H1 (cell line): ENCODE results near the gene SEC11A. TPM values are rescaled to one million over a fixed set of nuclear protein-coding genes. Genes with fewer than 3 reads are reported as not detected.

Experiments used
- CTCF ChIA-PET: fragments of 300-600 bp; sonication (Branson Sonifier 250); formaldehyde crosslinking; loops from one replicate; lab custom pipeline; 2021; ENCODE audit not compliant: partially characterized antibody; lab: Charles Lee
- POLR2A ChIA-PET: fragments of 300-600 bp; sonication (Branson Sonifier 250); formaldehyde crosslinking; loops from one replicate; lab custom pipeline; 2021; ENCODE audit warnings: inconsistent platforms; ENCODE audit not compliant: partially characterized antibody; lab: Charles Lee
- DNase-seq, 2 experiments: peaks; one replicate each; pipeline versions ENCODE4 v3.0.0 to v3.0.0-alpha.2; 2010 to 2022; ENCODE audit warnings: low spot score in 2 of 2, low read depth in 1 of 2, mixed read lengths in 1 of 2
- FAIRE-seq: peaks from 2 replicates; lab custom pipeline; 2011; peaks lifted over from hg19 to GRCh38; lab: Jason Lieb, UNC
- H2AFZ ChIP-seq: 2 replicates; pipeline ENCODE4 v1.8.1; 2012; ENCODE audit warnings: low read length, inconsistent platforms
- H2AK5ac ChIP-seq: 2 replicates; pipeline ENCODE4 v1.6.1; 2013; ENCODE audit warnings: low read depth, low read length
- H2BK120ac ChIP-seq: replicated peaks from 2 replicates; pipeline ENCODE3; 2013; ENCODE audit warnings: low read depth, low read length, inconsistent platforms
- H2BK12ac ChIP-seq: 2 replicates; pipeline ENCODE4 v1.6.1; 2013; ENCODE audit warnings: low read depth, low read length
- H2BK15ac ChIP-seq: 2 replicates; pipeline ENCODE4 v1.6.1; 2013; ENCODE audit warnings: low read length
- H2BK20ac ChIP-seq: 2 replicates; pipeline ENCODE4 v1.6.1; 2013; ENCODE audit warnings: low read length
- H2BK5ac ChIP-seq: 2 replicates; pipeline ENCODE4 v1.6.1; 2013; ENCODE audit warnings: low read depth, low read length
- H3K14ac ChIP-seq: 2 replicates; pipeline ENCODE4 v1.6.1; 2013; ENCODE audit warnings: inconsistent platforms; ENCODE audit not compliant: insufficient read length
- H3K18ac ChIP-seq: 2 replicates; pipeline ENCODE4 v1.6.1; 2013; ENCODE audit warnings: low read length; ENCODE audit errors: extremely low read depth
- H3K23ac ChIP-seq: 2 replicates; pipeline ENCODE4 v1.6.1; 2013; ENCODE audit warnings: inconsistent platforms; ENCODE audit not compliant: insufficient read length
- H3K23me2 ChIP-seq: 2 replicates; pipeline ENCODE4 v1.6.1; 2013; ENCODE audit warnings: low read depth, low read length
- H3K27ac ChIP-seq: 2 replicates; pipeline ENCODE4 v1.6.1; 2011; ENCODE audit warnings: low read depth, low read length, inconsistent platforms
- H3K27me3 ChIP-seq, 4 experiments: replicated peaks in 1 of 4; 1 replicate in 1 of 4; 2 replicates in 3 of 4; pipeline versions ENCODE4 v1.6.1 to v1.8.1; 2011 to 2013; ENCODE audit warnings: low read length in 3 of 4, mild to moderate bottlenecking in 3 of 4, inconsistent platforms in 2 of 4, mixed read lengths in 2 of 4, moderate library complexity in 1 of 4; ENCODE audit not compliant: control insufficient read depth in 3 of 4, insufficient read depth in 3 of 4; ENCODE audit errors: extremely low read depth in 1 of 4
- H3K36me3 ChIP-seq, 4 experiments: 2 replicates each; pipeline versions ENCODE4 v1.6.1 to v1.8.1; 2011 to 2013; ENCODE audit warnings: mild to moderate bottlenecking in 4 of 4, low read length in 3 of 4, moderate library complexity in 2 of 4, control low read depth in 1 of 4, inconsistent platforms in 1 of 4; ENCODE audit not compliant: insufficient read depth in 4 of 4, control insufficient read depth in 2 of 4
- H3K4ac ChIP-seq: replicated peaks from 2 replicates; pipeline ENCODE3; 2013; ENCODE audit warnings: low read length, low read depth, mixed read lengths, inconsistent platforms; ENCODE audit not compliant: insufficient read length
- H3K4me1 ChIP-seq, 4 experiments: replicated peaks in 1 of 4; 1 replicate in 1 of 4; 2 replicates in 3 of 4; pipeline versions ENCODE4 v1.6.1 to v1.8.1; 2011 to 2013; ENCODE audit warnings: low read length in 3 of 4, inconsistent platforms in 2 of 4, mixed read lengths in 1 of 4; ENCODE audit not compliant: insufficient read depth in 4 of 4, control insufficient read depth in 3 of 4
- H3K4me2 ChIP-seq, 2 experiments: 2 replicates each; pipeline versions ENCODE4 v1.6.1 to v1.8.1; 2011 to 2013; ENCODE audit warnings: low read depth in 2 of 2, low read length in 2 of 2, control low read depth in 1 of 2, inconsistent platforms in 1 of 2, mild to moderate bottlenecking in 1 of 2; ENCODE audit not compliant: insufficient read depth in 1 of 2
- H3K4me3 ChIP-seq, 4 experiments: fragments of 200-600, 300-600 bp in 1 of 4; sonication (generic), shearing (Covaris generic), sonication (Bioruptor Twin) in 1 of 4; 2 replicates each; pipeline versions ENCODE4 v1.5.1 to v1.8.1; 2011 to 2016; ENCODE audit warnings: low read length in 4 of 4, low read depth in 3 of 4, control low read depth in 2 of 4, inconsistent platforms in 2 of 4, mild to moderate bottlenecking in 2 of 4, mixed read lengths in 1 of 4, moderate library complexity in 1 of 4; ENCODE audit not compliant: insufficient read depth in 2 of 4; ENCODE audit errors: extremely low read depth in 1 of 4
- H3K56ac ChIP-seq: replicated peaks from 2 replicates; pipeline ENCODE3; 2013; ENCODE audit warnings: low read depth, mild to moderate bottlenecking, mixed read lengths, low read length, inconsistent platforms; ENCODE audit not compliant: insufficient read length
- H3K79me1 ChIP-seq: 2 replicates; pipeline ENCODE4 v1.6.1; 2013; ENCODE audit warnings: low read depth, low read length, control low read depth
- H3K79me2 ChIP-seq, 2 experiments: 2 replicates each; pipeline versions ENCODE4 v1.6.1 to v1.8.1; 2012 to 2013; ENCODE audit warnings: low read length in 2 of 2, mild to moderate bottlenecking in 2 of 2, inconsistent platforms in 1 of 2; ENCODE audit not compliant: insufficient read depth in 2 of 2, control insufficient read depth in 1 of 2
- H3K9ac ChIP-seq, 4 experiments: replicated peaks in 1 of 4; 1 replicate in 1 of 4; 2 replicates in 3 of 4; pipeline versions ENCODE4 v1.6.1 to v1.8.1; 2011 to 2013; ENCODE audit warnings: low read depth in 3 of 4, low read length in 3 of 4, control low read depth in 2 of 4, mild to moderate bottlenecking in 2 of 4, moderate library complexity in 2 of 4, inconsistent platforms in 1 of 4; ENCODE audit errors: extremely low read depth in 1 of 4
- H3K9me3 ChIP-seq, 2 experiments: 2 replicates each; pipeline versions ENCODE4 v1.6.1 to v1.8.1; 2012 to 2013; ENCODE audit warnings: mild to moderate bottlenecking in 2 of 2, moderate library complexity in 2 of 2, control low read depth in 1 of 2, inconsistent platforms in 1 of 2, low read depth in 1 of 2, low read length in 1 of 2, mixed read lengths in 1 of 2; ENCODE audit not compliant: insufficient read depth in 2 of 2
- H4K20me1 ChIP-seq, 2 experiments: replicated peaks in 1 of 2; 2 replicates each; pipeline versions ENCODE3 to v1.8.1; 2011 to 2013; ENCODE audit warnings: inconsistent platforms in 2 of 2, low read length in 2 of 2, mild to moderate bottlenecking in 1 of 2; ENCODE audit not compliant: insufficient read depth in 2 of 2, control insufficient read depth in 1 of 2
- H4K5ac ChIP-seq: 2 replicates; pipeline ENCODE4 v1.6.1; 2013; ENCODE audit warnings: low read length, low read depth, mixed read lengths, inconsistent platforms; ENCODE audit not compliant: insufficient read length
- H4K8ac ChIP-seq: 2 replicates; pipeline ENCODE4 v1.8.0; 2013; ENCODE audit warnings: mild to moderate bottlenecking, moderate library complexity, low read length, inconsistent platforms; ENCODE audit not compliant: insufficient read depth; ENCODE audit errors: extremely low read depth
- H4K91ac ChIP-seq: replicated peaks from 2 replicates; pipeline ENCODE3; 2013; ENCODE audit warnings: low read length, mixed read lengths, inconsistent platforms; ENCODE audit not compliant: insufficient read length
- CBX8 ChIP-seq: fragments of 300-800, 300-1000 bp; sonication (generic); IDR thresholded peaks from 2 replicates; pipeline ENCODE4 v1.7.1; 2016; ENCODE audit warnings: low read depth, low read length, borderline replicate concordance
- EZH2 ChIP-seq: fragments of 200-600 bp; sonication (generic); IDR thresholded peaks from 2 replicates; pipeline ENCODE4 v1.7.1; 2012; ENCODE audit warnings: low read depth, mild to moderate bottlenecking, moderate library complexity, low read length, inconsistent platforms; ENCODE audit not compliant: severe bottlenecking
- MAFK ChIP-seq: IDR thresholded peaks from 2 replicates; pipeline ENCODE4 v1.6.1; 2012; ENCODE audit warnings: low read depth, mild to moderate bottlenecking, improper control_type of control experiment, low read length
- NANOG ChIP-seq: IDR thresholded peaks from 2 replicates; pipeline ENCODE4 v1.6.1; 2011; ENCODE audit warnings: low read length, low read depth, mild to moderate bottlenecking, inconsistent platforms; ENCODE audit not compliant: insufficient read depth, poor library complexity, severe bottlenecking
- RXRA ChIP-seq: IDR thresholded peaks from 2 replicates; pipeline ENCODE4 v1.6.1; 2011; ENCODE audit warnings: low read depth, mild to moderate bottlenecking, low read length, moderate library complexity; ENCODE audit not compliant: insufficient read depth
- TAF7 ChIP-seq: optimal IDR thresholded peaks from 2 replicates; pipeline ENCODE3; 2011; ENCODE audit warnings: low read depth, mild to moderate bottlenecking, inconsistent platforms, low read length, moderate library complexity, borderline replicate concordance
- TCF12 ChIP-seq: IDR thresholded peaks from 2 replicates; pipeline ENCODE4 v1.6.1; 2011; ENCODE audit warnings: low read depth, mild to moderate bottlenecking, low read length
- WGBS, 2 experiments: shearing (Covaris generic) in 1 of 2; methylation state at CpG; one replicate each; pipeline versions ENCODE4 v1.1.6 to v1.1.7; 2013 to 2015; ENCODE audit warnings: low lambda C conversion rate in 2 of 2, mixed read lengths in 2 of 2, inconsistent platforms in 1 of 2, low coverage in 1 of 2, missing lambda C conversion rate in 1 of 2; ENCODE audit not compliant: insufficient replicate concordance in 2 of 2, insufficient coverage in 1 of 2, insufficient read length in 1 of 2; ENCODE audit errors: extremely low coverage in 1 of 2, missing lambda C conversion rate in 1 of 2; 5-methylcytosine and 5-hydroxymethylcytosine counted together
- polyA plus RNA-seq, 7 experiments: library from polyadenylated mRNA; depleted of rRNA in 3 of 7; stranded (reverse) in 5 of 7; unstranded in 2 of 7; fragments of >200 nt in 5 of 7; fragments of 200-250 nt in 2 of 7; gene quantifications; 1 replicate in 5 of 7; 2 replicates in 1 of 7; 4 replicates in 1 of 7; pipeline versions ENCODE4 v1.2.1 to v1.2.3, GENCODE V29; 2011 to 2013; ENCODE audit warnings: missing spikeins in 2 of 7, mixed read lengths in 2 of 7
- total RNA-seq: library from RNA; stranded (reverse); fragmentation: NEBNext Ultra II Directional; extraction: Animal tissue kit (Norgen Biotek cat#: 25700); gene quantifications from 2 replicates; pipeline ENCODE4 v1.2.1, GENCODE V29; 2021
- TF ChIP-seq, protein P1 (sequence below): IDR thresholded peaks from 2 replicates; pipeline ENCODE4 v1.6.1; 2012; ENCODE audit warnings: inconsistent platforms

SEC11A gene
- total and polyA plus RNA-seq, 2 of the 8 experiments (the other 6 are each of a cell fraction or from before 2014, with no cell fraction given): 268 to 316 TPM

DNA sequence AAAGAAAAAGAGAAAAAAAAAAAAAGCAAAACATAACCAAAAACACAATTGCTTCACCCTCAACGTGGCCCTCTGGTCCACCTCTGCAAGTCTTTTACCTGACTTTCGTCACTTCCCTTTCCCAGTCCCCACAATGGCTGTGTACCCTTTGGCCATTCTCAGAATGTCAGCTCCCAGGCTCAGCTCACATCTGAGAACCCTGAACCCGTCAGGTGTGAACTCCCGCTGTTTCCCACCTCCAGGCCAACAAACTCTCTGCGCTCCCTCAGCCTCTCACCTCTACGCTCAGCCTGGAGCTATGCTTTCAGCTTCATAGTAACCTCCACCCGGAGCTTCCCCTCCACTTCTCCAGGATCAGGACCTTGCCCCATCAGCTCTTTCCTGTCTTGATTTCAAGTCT, 91.6 kb downstream of the SEC11A start:
- ChIA-PET POLR2A (interaction anchor here (0.6 to 6.1 kb wide), 8 partner anchors 8 to 26 kb away, joined by 3 to 37 read pairs (median 10); partner anchors contain the start of gene ZSCAN2), CTCF (interaction anchor here (0.9 to 6.2 kb wide), 7 partner anchors 8 to 53 kb away, joined by 3 to 51 read pairs (median 10); partner anchors contain the start of gene ZSCAN2)
- no peak overlapping the region for H3K4ac ChIP-seq
- H3K27me3 ChIP-seq: no peaks in the 10 kb centered on the region; a peak in 1 of 7 replicates
- peaks cover 2% of the 10 kb centered on the region for H3K79me1 ChIP-seq
- FAIRE-seq: no peak
- no peak overlapping the region for H3K56ac ChIP-seq
- H4K8ac ChIP-seq: no peak overlapping the region
- H2BK120ac ChIP-seq: no peak overlapping the region
- no peak for DNase-seq
- H2BK15ac ChIP-seq: no peak overlapping the region
- H3K18ac ChIP-seq: no peak overlapping the region
- peaks cover 0 to 14% of the 10 kb centered on the region in 2 experiments; a peak in 2 of 4 replicates for H3K79me2 ChIP-seq
- H3K23ac ChIP-seq: no peak overlapping the region
- H2BK12ac ChIP-seq: no peak overlapping the region
- H3K23me2 ChIP-seq: no peaks in the 10 kb centered on the region
- H3K4me3 ChIP-seq: no peak overlapping the region
- peaks cover 31 to 32% of the 10 kb centered on the region in 2 experiments for H3K9me3 ChIP-seq
- TF ChIP-seq RXRA (no peak), MAFK (no peak), TAF7 (no peak), NANOG (no peak), CBX8 (no peak), EZH2 (no peak), TCF12 (no peak)
- TF ChIP-seq, protein P1, sequence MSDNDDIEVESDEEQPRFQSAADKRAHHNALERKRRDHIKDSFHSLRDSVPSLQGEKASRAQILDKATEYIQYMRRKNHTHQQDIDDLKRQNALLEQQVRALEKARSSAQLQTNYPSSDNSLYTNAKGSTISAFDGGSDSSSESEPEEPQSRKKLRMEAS: no peak
- no peak overlapping the region for H2AK5ac ChIP-seq
- H3K9ac ChIP-seq: no peak overlapping the region
- no peak overlapping the region for H2AFZ ChIP-seq
- 94% methylated on average over 6 of the region's 7 CpGs; no CpG with 5 or more reads in 1 of the 2 experiments for WGBS, 2 experiments
- no peak overlapping the region for H3K14ac ChIP-seq
- H4K20me1 ChIP-seq: peaks cover 0 to 5% of the 10 kb centered on the region in 2 experiments
- H2BK20ac ChIP-seq: no peak overlapping the region
- no peak overlapping the region for H4K91ac ChIP-seq
- H3K27ac ChIP-seq: no peak overlapping the region
- H2BK5ac ChIP-seq: 0 out of 2 replicates have a peak overlapping the region, but pooled peaks have one; percentile 52
- no peak overlapping the region for H3K4me2 ChIP-seq
- H3K36me3 ChIP-seq: peaks cover 22 to 38% (median 24%) of the 10 kb centered on the region in 4 experiments
- H3K4me1 ChIP-seq: no peaks in the 10 kb centered on the region
- no peak overlapping the region for H4K5ac ChIP-seq
